Adipose tissue (tissue), 3 donors: ENCODE results near the gene MDH2. TPM values are rescaled to one million over a fixed set of nuclear protein-coding genes. Genes with fewer than 3 reads are reported as not detected.
"Not testable (repeated sequence)": the region's sequence is repeated elsewhere in the genome, so short reads cannot be mapped to it uniquely, and the experiment has no call there.

Experiments
- H3K27ac ChIP-seq: one replicate; pipeline ENCODE4 v1.5.1; 2013; ENCODE audit warnings: low read depth, low read length
- whole genome bisulfite sequencing, 3 donors: extraction: QIAGEN DNeasy Blood & Tissue Kit; methylation state at CpG; one replicate each; pipeline ENCODE4 v1.1.7; 2013; 5-methylcytosine and 5-hydroxymethylcytosine counted together
- polyA plus RNA-seq, 3 donors: library from polyadenylated mRNA; stranded (reverse); fragments of 200-250 nt; gene quantifications; one replicate each; pipeline ENCODE4 v1.2.3, GENCODE V29; 2013
- donor health status: healthy with polysubstance abuse.
- donor health status: Bipolar disorder and iron deficiency.
- donor health status: healthy.

Gene MDH2
- polyA plus RNA-seq, 3 donors: 74.3 to 147 (median 98.1) TPM

DNA sequence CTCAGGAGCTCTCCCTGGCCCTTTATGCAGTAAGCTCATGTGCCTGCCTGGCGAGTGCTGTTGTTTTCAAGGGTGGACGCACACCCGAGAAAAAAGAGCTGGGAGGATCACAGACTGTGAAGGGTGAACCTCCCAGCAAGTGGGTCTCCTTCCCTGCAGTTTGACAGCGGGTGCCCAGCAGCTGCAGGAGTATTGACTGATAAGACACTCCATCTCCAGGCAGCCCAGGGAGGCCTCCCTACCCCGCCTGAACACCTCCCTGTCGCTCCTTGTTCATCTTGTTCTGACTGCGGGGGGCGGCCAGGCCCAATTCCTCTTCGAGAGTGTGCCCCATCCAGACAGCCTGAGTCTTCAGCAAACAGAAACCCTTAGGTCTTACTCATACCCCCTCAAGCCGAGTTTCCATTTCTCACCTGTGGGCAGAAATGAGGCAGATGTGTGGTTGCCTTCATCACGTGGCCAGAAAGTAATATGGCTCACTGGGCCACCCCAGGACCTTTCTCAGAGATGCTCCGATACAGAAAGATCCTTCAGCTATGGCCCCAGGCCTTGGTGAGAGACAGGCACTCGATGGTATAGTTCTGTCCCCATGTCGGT lies 17.2 kb downstream of the MDH2 start:
- 92 to 96% (median 93%) methylated on average over 14 of the region's 14 CpGs for WGBS, 3 donors
- no peak overlapping the region for H3K27ac ChIP-seq

DNA sequence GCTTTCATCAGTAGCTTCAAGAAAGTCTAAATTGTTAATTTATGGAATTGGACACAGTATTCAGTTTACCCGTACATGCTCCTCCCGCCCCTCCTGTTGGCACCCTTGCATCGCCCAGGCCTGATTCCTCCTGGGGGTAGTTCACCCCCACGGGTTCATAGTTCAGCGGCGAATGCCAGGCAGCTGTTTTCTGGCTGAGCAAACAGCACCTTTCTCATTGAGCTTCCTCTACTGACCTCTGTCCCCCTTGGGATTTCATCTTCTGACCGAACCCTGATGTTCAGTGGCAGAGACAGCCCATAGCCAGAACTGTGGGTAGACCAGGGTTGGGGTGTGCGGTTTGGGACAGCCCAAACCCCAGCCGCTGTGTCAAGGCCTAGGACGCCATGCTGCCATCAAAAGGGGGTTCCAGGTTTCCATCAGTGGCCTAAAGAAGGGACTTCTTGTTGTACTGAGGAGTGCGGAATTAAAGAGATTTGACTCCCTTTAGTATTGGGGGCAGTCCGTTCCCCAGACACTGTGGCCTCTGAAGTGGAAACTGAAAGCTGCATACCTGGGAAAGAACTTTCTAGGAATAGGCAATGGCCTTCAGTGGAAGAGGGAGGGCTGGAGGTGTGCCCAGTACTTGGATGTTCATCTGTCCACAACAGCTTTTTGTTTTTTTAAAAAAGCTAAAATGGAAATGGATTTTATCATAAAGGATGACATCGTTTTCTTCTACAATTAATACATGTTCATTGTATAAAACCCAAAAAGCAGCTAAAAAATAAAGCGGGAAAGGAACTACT lies 19.0 kb downstream of the MDH2 start:
- H3K27ac ChIP-seq: no peak overlapping the region
- WGBS, 3 donors: 81 to 93% (median 92%) methylated on average over 14 of the region's 14 CpGs

DNA sequence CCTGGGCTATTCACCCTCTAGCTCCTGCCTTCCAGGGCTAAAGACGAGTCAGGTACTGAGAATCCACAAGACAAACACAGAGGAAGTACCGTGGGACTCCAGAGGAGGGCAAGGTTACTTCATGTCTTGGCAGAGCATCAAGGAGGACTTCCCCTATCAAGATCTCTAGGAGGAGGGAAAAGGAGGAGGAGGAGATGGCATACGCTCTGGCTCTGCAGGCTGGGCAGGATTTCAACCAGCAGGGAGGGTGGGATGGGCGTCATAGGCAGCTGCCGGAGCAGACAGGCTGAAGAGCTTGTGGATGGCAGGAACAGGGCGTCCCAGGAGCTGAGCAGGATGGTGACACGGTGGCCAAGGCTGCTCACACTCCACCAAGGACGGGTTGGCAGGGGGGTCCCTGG lies 21.3 kb downstream of the MDH2 start:
- H3K27ac ChIP-seq: no peak overlapping the region
- 24 to 31% (median 28%) methylated on average over 8 of the region's 8 CpGs for WGBS, 3 donors

DNA sequence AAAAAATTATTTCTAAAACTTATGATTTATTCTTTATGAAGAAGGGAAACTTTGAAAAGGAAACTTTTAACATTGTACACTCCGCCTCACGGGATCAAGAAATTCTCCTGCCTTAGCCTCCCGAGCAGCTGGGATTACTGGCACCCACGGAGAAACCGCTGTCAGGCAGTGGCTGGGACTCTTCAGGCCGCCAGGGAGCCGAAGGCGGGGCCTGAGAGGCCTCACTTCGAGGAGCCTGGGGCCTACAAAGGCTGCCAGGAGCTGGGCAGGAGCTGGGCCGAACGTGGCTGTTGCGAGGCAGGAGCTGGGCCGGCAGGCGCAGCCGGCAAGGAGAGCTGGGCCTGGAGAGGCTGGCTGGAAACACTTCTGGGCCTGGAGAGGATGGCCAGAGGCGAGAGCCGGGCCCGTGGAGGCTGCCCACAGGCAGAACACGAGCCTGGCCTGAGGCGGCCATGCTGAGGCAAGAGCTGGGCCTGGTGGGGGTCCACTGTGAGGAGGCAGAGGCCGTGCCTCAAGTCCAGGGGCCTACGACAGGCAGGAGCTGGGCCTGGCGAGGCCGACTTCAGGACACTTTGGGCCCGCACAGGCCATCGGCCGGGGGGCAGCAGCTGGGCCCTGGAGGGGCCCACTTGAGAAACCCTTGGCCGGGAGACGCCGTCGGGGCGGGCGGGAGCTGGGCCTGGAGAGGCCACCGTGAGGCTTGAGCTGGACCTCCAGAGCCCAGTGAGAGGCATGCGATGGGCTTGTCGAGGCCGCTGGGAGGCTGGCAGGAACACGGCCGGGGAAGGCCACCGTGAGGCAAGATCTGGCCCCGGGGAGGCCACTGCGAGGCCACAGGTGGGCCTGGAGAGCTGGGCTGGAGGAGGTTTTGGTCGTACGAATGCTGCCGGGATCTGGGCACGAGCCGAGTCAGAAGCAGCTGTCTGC lies 23.7 kb downstream of the MDH2 start:
- no peak overlapping the region for H3K27ac ChIP-seq
- WGBS, 3 donors: 86 to 92% (median 89%) methylated on average over 45 to 47 of the region's 47 CpGs

DNA sequence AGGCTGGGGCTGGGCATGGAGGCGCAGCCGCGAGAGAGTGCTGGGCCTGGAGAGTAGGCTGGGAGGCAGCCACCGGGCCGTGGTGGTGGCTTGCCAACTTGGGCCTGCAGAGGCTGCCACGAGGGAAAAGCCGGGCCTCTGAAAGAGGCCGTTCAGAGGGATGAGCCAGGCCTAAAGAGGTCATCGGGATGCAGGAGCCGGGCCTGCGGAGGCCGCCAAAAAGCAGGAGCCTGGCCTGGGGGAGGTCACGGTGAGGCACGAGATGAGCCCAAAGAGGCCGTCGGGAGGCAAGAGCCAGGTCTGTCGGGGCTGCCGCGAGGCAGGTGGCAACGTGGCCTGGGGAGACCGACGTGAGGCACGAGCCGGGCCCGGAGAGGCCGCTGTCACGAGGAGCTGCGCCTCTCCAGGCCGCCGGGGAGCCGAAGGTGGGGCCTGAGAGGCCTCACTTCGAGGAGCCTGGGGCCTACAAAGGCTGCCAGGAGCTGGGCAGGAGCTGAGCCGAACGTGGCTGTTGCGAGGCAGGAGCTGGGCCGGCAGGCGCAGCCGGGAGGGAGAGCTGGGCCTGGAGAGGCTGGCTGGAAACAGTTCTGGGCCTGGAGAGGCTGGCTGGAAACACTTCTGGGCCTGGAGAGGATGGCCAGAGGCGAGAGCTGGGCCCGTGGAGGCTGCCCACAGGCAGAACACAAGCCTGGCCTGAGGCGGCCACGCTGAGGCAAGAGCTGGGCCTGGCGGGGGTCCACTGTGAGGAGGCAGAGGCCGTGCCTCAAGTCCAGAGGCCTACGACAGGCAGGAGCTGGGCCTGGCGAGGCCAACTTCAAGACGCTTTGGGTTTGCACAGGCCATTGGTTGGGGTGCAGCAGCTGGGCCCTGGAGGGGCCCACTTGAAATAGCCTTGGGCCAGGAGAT lies 24.6 kb downstream of the MDH2 start:
- H3K27ac ChIP-seq: no peak overlapping the region
- 94 to 97% (median 96%) methylated on average over 42 to 47 of the region's 47 CpGs for WGBS, 3 donors

DNA sequence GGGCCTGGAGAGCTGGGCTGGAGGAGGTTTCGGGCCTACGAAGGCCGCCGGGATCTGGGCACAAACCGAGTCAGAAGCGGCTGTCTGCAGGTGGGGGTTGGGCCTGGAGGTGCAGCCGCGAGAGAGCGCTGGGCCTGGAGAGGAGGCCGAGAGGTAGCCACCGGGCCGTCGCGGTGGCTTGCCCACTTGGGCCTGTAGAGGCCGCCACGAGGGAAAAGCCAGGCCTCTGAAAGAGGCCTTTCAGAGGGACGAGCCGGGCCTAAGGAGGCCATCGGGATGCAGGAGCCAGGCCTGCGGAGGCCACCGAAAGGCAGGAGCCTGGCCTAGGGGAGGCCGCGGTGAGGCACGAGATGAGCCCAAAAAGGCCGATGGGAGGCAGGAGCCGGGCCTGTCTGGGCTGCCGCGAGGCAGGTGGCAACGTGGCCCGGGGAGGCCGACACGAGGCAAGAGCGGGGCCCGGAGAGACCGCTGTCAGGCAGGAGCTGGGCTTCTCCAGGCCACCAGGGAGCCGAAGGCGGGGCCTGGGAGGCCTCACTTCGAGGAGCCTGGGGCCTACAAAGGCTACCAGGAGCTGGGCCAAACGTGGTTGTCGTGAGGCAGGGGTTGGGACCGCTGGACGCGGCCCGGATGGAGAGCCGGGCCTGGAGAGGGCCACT lies 25.6 kb downstream of the MDH2 start:
- 92 to 96% (median 94%) methylated on average over 39 to 45 of the region's 45 CpGs for WGBS, 3 donors
- no peak overlapping the region for H3K27ac ChIP-seq

DNA sequence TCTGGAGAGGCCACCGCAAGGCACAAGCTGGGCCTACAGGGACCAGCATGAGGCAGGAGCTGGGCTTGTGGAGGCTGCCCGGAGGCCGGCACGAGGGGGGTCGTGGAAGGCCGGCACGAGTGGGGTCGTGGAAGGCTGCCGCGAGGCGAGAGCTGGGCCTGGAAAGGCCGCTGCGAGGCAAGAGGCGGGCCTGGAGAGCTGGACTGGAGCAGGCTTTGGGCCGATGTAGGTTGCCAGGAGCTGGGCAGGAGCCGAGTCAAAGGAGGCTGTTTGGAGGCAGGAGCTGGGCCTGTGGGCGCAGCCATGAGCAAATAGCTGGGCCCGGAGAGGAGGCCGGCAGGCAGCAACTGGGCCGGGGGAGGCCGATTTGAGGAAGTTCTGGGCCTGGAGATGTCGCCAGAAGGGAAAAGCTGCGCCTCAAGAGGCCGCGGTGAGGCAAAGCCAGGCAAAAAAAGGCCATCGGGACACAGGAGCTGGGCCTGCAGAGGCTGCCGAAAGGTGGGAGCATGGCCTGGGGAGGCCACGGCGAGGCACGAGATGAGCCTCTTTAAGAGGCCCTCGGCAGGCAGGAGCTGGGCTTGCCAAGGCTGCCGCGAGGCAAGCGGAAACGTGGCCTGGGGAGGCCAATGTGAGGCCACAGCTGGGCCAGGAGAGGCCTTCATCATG lies 26.5 kb downstream of the MDH2 start:
- WGBS, 3 donors: 96 to 98% (median 97%) methylated on average over 35 of the region's 35 CpGs
- no peak overlapping the region for H3K27ac ChIP-seq

DNA sequence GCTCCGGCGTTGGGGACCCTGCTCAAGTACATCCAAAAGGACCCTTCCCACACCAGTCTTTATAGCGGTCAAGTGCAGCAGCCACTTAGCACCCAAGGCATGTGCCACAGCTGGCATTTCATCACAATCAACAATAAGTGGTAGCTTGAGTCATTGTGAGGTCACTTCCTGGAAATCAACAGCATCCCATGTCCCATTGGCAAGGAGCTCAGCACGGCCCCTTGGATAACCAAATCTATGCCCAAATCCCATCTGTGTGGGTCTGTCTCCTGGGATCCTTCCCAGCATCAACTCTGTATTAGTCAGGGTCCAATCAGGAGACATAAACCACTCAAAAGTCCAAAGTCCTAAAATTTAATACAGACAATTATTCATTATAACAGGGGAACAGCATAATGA lies 27.1 kb downstream of the MDH2 start:
- H3K27ac ChIP-seq: no peak overlapping the region
- 96 to 99% (median 96%) methylated on average over 4 of the region's 4 CpGs for WGBS, 3 donors

DNA sequence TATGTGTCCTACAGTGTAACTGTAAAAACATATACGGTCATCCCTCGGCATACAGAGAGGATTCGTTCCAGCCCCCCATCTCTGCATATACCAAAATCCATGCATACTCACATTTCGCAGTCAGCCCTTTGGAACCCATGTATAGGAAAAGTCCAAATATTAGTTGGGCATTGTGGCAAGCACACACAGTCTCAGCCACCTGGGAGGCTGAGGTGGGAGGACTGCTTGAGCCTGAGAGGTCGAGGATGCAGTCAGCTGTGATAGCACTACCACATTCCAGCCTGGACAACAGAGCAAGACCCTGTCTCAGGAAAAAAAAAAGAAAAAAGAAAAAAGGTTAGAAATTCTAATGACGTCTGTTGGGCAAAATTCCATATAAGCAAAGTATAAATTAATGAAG lies 29.1 kb downstream of the MDH2 start:
- WGBS, 3 donors: 90% methylated on average over 6 of the region's 6 CpGs
- H3K27ac ChIP-seq: no peak overlapping the region

DNA sequence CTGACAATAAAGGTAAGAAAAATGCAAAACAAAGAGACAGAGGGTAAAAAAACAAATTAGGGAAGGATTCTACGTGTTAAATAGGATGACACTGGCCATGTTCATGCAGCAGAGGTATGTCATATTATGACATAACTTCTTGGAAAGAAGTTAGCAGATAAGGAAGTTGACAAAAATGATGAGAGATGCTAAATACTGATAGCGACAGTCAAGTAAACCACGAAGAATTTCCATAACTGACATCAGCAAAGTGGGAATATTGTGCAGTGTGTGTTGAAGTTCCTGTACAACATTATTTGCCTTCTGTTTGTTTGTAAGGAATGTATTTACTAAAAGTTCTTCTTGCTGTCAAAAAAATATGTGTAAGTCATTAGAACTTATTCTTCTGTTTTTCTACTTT lies 29.5 kb downstream of the MDH2 start:
- WGBS, 3 donors: 34 to 63% (median 42%) methylated on average over 3 of the region's 3 CpGs

DNA sequence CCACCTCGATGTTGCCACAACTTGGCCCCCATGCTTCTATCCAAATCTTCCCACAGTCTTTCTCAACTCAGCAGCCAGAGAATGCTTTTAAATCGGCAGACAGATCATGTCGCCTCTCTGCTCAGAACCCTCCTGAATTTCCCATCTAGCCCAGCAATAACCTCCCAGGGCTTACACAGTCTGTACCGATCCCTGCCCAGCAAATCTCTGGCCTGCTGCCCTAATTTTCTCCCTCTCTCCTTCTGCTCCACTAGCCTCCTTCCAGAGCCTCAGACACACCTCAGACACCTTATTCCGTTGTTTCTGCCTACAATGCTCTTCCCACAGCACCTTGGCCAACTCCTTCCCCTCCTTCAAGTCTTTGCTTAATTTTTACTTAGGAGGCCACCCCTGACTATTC lies 32.3 kb downstream of the MDH2 start:
- 67 to 82% (median 72%) methylated on average over 5 of the region's 5 CpGs for WGBS, 3 donors
- H3K27ac ChIP-seq: no peak overlapping the region

More for the DNA sequence above, 29.5 kb downstream of the MDH2 start:
- H3K27ac ChIP-seq: no peak overlapping the region

DNA sequence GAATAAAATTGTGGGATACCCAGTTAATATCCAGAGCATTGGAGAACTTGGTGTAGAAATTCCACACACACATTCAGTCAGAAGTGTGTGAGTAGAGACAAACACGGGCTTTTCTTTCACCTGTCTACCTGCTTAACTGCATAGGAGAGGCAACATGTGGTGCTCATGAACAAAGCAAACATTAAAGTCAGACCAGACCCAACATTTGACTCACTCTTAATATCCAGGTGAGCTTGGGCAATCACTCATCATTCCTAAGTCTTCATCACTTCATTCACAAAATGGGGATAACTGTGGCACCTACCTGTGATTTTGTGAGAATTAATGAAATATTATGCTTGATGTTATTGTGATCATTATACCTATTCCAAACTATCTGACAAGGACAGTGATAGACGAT lies 36.2 kb downstream of the MDH2 start:
- WGBS, 3 donors: 83 to 93% (median 84%) methylated on average over 2 of the region's 2 CpGs
- H3K27ac ChIP-seq: not testable (repeated sequence)

DNA sequence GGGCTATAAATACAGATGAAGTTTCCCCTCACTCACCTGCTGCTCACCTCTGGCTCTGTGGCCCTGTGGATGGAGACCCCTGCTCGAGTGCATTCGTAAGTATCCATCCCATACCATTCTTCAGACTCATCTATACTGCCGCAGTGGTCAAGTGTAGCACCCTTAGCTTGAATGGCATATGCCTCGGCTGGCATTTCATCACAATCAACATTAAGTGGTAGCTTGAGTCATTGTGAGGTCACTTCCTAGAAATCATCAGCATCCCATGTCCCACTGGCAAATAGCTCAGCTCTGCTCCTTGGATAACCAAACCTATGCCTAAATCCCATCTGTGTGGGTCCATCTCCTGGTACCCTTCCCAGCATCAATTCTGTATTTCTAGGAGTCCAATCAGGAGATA lies 38.2 kb downstream of the MDH2 start:
- no peak overlapping the region for H3K27ac ChIP-seq
- WGBS, 3 donors: 84 to 97% (median 89%) methylated on average over 4 of the region's 4 CpGs

DNA sequence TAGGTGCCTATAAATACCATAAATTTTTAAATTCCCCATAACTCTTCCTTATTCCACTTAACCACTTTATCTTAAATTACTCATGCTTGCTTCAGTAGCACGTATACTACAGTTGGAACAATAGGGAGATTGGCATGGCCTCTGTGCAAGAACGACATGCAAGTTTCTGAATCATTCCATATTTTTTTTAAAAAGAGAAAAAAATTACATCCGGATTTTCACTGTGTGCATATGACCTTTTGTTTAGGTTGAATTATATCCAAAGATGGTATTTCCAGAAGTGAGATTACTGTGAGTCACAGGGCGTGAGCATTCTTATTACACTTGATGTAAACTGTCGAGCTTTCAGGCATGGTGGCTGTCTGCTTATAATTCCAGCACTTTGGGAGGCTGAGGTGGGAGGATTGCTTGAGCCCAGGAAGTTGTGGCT lies 39.5 kb downstream of the MDH2 start:
- not testable (repeated sequence) for H3K27ac ChIP-seq
- WGBS, 3 donors: 45 to 61% (median 50%) methylated on average over 5 of the region's 5 CpGs

DNA sequence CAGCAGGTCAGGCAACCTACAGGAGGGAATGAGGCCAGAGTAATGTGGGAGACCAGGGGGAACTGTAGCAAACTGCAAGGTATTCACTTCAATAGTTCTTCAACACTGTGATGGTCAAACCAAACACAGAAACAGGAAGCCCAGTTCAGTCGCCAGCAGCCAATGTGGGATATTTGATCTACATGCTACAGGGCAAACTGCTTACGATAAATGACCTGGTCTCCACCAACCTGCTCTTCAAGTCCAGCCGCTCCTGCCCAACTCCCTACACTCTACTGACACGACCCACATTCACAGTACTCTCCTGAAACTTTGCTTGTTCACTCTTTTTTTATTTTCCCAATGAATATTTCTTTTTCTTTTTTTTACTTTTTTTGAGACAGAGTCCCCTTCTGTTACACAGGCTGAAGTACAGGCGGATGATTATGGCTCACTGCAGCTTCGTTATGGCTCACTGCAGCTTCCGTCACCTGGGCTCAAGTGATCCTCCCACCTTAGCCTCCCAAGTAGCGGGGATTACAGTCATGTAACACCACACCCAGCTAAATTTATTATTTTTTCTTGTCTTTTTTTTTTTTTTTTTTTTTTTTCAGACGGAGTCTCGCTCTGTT lies 42.1 kb downstream of the MDH2 start:
- WGBS, 3 donors: 68 to 82% (median 79%) methylated on average over 9 to 10 of the region's 10 CpGs
- no peak overlapping the region for H3K27ac ChIP-seq

DNA sequence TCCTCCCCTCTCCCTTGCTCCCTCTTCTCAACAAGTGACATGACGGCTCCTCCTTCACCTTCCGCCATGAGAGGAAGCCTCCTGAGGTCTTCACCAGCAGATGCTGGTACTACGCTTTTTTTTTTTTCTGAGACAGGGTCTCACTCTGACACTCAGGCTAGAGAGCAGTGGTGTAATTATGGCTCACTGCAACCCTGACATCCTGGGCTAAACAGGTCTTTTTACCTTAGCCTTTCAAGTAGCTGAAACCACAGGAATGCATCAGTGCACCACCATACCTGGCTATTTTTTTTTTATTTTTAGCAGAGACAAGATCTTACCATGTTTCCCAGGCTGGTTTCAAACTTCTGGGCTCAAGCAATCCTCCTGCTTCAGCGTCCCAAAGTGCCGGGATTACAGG lies 43.6 kb downstream of the MDH2 start:
- 81 to 94% (median 87%) methylated on average over 5 of the region's 5 CpGs for WGBS, 3 donors

DNA sequence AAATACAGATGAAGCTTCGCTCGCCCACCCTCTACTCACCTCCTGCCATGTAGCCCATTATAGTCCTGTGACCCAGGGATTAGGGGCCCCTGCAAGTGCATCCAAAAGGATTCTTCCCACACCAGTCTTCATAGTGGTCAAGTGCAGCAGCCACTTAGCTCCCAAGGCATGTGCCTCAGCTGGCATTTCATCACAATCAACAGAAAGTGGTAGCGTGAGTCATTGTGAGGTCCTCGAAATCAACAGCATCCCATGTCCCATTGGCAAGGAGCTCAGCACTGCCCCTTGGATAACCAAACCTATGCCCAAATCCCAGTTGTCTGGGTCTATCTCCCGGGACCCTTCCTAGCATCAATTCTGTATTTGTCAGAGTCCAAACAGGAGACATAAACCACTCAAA lies 45.6 kb downstream of the MDH2 start:
- H3K27ac ChIP-seq: not testable (repeated sequence)
- WGBS, 3 donors: 86 to 92% (median 87%) methylated on average over 5 of the region's 5 CpGs

More for the DNA sequence above, 43.6 kb downstream of the MDH2 start:
- H3K27ac ChIP-seq: no peak overlapping the region
